CD14-positive monocyte (primary cell): ENCODE results near the gene TMCC1. TPM values are rescaled to one million over a fixed set of nuclear protein-coding genes. Genes with fewer than 3 reads are reported as not detected.

Source experiments
- DNase-seq, 3 donors: peaks; one replicate each; pipeline ENCODE4 v3.0.0-alpha.2; 2011 to 2022
- H2AFZ ChIP-seq: 2 replicates; pipeline ENCODE4 v1.6.0; 2012; ENCODE audit warnings: mild to moderate bottlenecking, low read depth, low read length, inconsistent platforms; ENCODE audit not compliant: insufficient read depth, poor library complexity, severe bottlenecking
- H3K27ac ChIP-seq, 2 donors: 1 replicate in 1 of 2; 2 replicates in 1 of 2; pipeline ENCODE4 v1.5.1; 2012 to 2013; ENCODE audit warnings: low read length in 2 of 2, control low read depth in 1 of 2, inconsistent platforms in 1 of 2, low read depth in 1 of 2, mild to moderate bottlenecking in 1 of 2
- H3K27me3 ChIP-seq, 2 donors: one replicate each; pipeline versions ENCODE4 v1.6.0 to v1.6.1; 2011 to 2013; ENCODE audit warnings: low read length in 2 of 2; ENCODE audit not compliant: control insufficient read depth in 2 of 2, insufficient read depth in 2 of 2
- H3K36me3 ChIP-seq, 2 donors: replicated peaks in 1 of 2; 1 replicate in 1 of 2; 2 replicates in 1 of 2; pipeline versions ENCODE4 v1.5.1 to v1.6.1; 2012 to 2013; ENCODE audit warnings: low read length in 2 of 2, control low read depth in 1 of 2, inconsistent platforms in 1 of 2, mild to moderate bottlenecking in 1 of 2; ENCODE audit not compliant: insufficient read depth in 2 of 2, control insufficient read depth in 1 of 2
- H3K4me1 ChIP-seq, 2 donors: 1 replicate in 1 of 2; 2 replicates in 1 of 2; pipeline versions ENCODE4 v1.5.1 to v1.6.1; 2012 to 2013; ENCODE audit warnings: low read length in 2 of 2, control low read depth in 1 of 2, inconsistent platforms in 1 of 2, mild to moderate bottlenecking in 1 of 2, moderate library complexity in 1 of 2; ENCODE audit not compliant: insufficient read depth in 2 of 2, control insufficient read depth in 1 of 2
- H3K4me2 ChIP-seq: replicated peaks from 2 replicates; pipeline ENCODE3; 2012; ENCODE audit warnings: low read length, moderate library complexity, mild to moderate bottlenecking; ENCODE audit not compliant: poor library complexity, severe bottlenecking; ENCODE audit errors: extremely low read depth
- H3K4me3 ChIP-seq, 3 experiments: fragments of 200-600 bp in 1 of 3; sonication (generic) in 1 of 3; replicated peaks in 1 of 3; 1 replicate in 2 of 3; 2 replicates in 1 of 3; pipeline ENCODE4 v1.5.1; 2011 to 2013; ENCODE audit warnings: low read length in 3 of 3, mild to moderate bottlenecking in 3 of 3, control low read depth in 2 of 3, low read depth in 2 of 3, inconsistent platforms in 1 of 3, moderate library complexity in 1 of 3
- H3K79me2 ChIP-seq: 2 replicates; pipeline ENCODE4 v1.6.0; 2012; ENCODE audit warnings: mild to moderate bottlenecking, control low read depth, inconsistent platforms, low read length, moderate library complexity; ENCODE audit not compliant: insufficient read depth
- H3K9ac ChIP-seq: 2 replicates; pipeline ENCODE4 v1.6.0; 2017; ENCODE audit warnings: low read length, mild to moderate bottlenecking; ENCODE audit not compliant: insufficient read depth, poor library complexity, severe bottlenecking
- H3K9me3 ChIP-seq, 2 donors: replicated peaks in 1 of 2; 1 replicate in 1 of 2; 2 replicates in 1 of 2; pipeline versions ENCODE4 v1.5.1 to v1.6.1; 2012 to 2013; ENCODE audit warnings: low read length in 2 of 2, control low read depth in 1 of 2; ENCODE audit not compliant: control insufficient read depth in 1 of 2, insufficient read depth in 1 of 2
- H4K20me1 ChIP-seq: 2 replicates; pipeline ENCODE4 v1.6.0; 2012; ENCODE audit warnings: mild to moderate bottlenecking, low read length, control low read depth, moderate library complexity; ENCODE audit not compliant: insufficient read depth
- H3K27ac Mint-ChIP-seq, 7 donors: one replicate each; pipeline ENCODE4 v1.8.0; 2020; ENCODE audit warnings: mild to moderate bottlenecking in 7 of 7, mixed read lengths in 7 of 7, moderate library complexity in 6 of 7, inconsistent platforms in 2 of 7
- H3K27me3 Mint-ChIP-seq, 3 donors: one replicate each; pipeline ENCODE4 v1.8.0; 2021 to 2022; ENCODE audit warnings: low read depth in 3 of 3, mild to moderate bottlenecking in 3 of 3, mixed read lengths in 3 of 3, moderate library complexity in 3 of 3, inconsistent platforms in 1 of 3
- H3K36me3 Mint-ChIP-seq, 2 donors: one replicate each; pipeline ENCODE4 v1.8.0; 2020; ENCODE audit warnings: mixed read lengths in 2 of 2, inconsistent platforms in 1 of 2, mild to moderate bottlenecking in 1 of 2
- H3K4me1 Mint-ChIP-seq: one replicate; pipeline ENCODE4 v1.8.0; 2020; ENCODE audit warnings: mild to moderate bottlenecking, mixed read lengths
- H3K4me3 Mint-ChIP-seq, 2 donors: one replicate each; pipeline ENCODE4 v1.8.0; 2020; ENCODE audit warnings: mild to moderate bottlenecking in 2 of 2, mixed read lengths in 2 of 2, moderate library complexity in 1 of 2
- H3K9me3 Mint-ChIP-seq, 7 donors: one replicate each; pipeline ENCODE4 v1.8.0; 2020 to 2022; ENCODE audit warnings: mixed read lengths in 7 of 7, mild to moderate bottlenecking in 6 of 7, moderate library complexity in 6 of 7, inconsistent platforms in 2 of 7
- CTCF ChIP-seq: fragments of 200-600 bp; IDR thresholded peaks from one replicate; pipeline ENCODE4 v1.8.0; 2022; ENCODE audit warnings: antibody characterized with exemption, mild to moderate bottlenecking
- WGBS: methylation state at CpG from one replicate; pipeline ENCODE4 v1.1.5; 2013; ENCODE audit warnings: missing lambda C conversion rate; ENCODE audit not compliant: insufficient coverage; 5-methylcytosine and 5-hydroxymethylcytosine counted together
- intact Hi-C, 2 donors: fragments of 100-400 bp; cut with micrococcal nuclease; formaldehyde crosslinking; loops; one replicate each; pipeline versions ENCODE4 v1.15.0 to v1.15.1; 2023
- polyA plus RNA-seq, 3 donors: library from polyadenylated mRNA; depleted of rRNA in 1 of 3; unstranded in 2 of 3; stranded (reverse) in 1 of 3; fragments of 300-500 nt in 2 of 3; fragments of >200 nt in 1 of 3; fragmentation: Illumina TruSeq in 2 of 3; gene quantifications; 1 replicate in 2 of 3; 2 replicates in 1 of 3; pipeline ENCODE4 v1.2.3, GENCODE V29; 2012 to 2021

TMCC1 gene
- polyA plus RNA-seq, 3 donors: 5.0 to 10.2 (median 5.0) TPM

GRCh38 chr3:129793942-129794310 lies 99.6 kb downstream of the TMCC1 start:
- intact Hi-C loops: no loop called here
- H3K4me3 Mint-ChIP-seq: peak overlapping the region; percentile 47 to 84
- no CpG with 5 or more reads among the region's 2 CpGs for WGBS
- Histone ChIP-seq H2AFZ (no peak overlapping the region), H3K36me3 (no peaks in the 10 kb centered on the region), H3K4me1 (peaks cover 25% of the 10 kb centered on the region in 2 donors), H3K9me3 (no peaks in the 10 kb centered on the region), H3K79me2 (no peaks in the 10 kb centered on the region), H3K4me2 (peak overlapping the region; percentile 57), H3K27ac (peak overlapping the region in 1 of 2 donors; percentile 49), H4K20me1 (peaks cover 5% of the 10 kb centered on the region), H3K4me3 (peak overlapping the region in 1 of 3 experiments; percentile 52), H3K27me3 (no peaks in the 10 kb centered on the region), H3K9ac (peak overlapping the region; percentile 44)
- H3K27me3 Mint-ChIP-seq: no peaks in the 10 kb centered on the region
- DNase-seq: peak; percentile 25 to 42 (median 35)
- no peak for TF ChIP-seq CTCF
- H3K36me3 Mint-ChIP-seq: peaks cover 5 to 6% of the 10 kb centered on the region in 2 donors
- peaks cover 28% of the 10 kb centered on the region for H3K4me1 Mint-ChIP-seq
- H3K9me3 Mint-ChIP-seq: no peaks in the 10 kb centered on the region
- H3K27ac Mint-ChIP-seq: peak overlapping the region; percentile 50 to 88 (median 70)

GRCh38 chr3:129793319-129793718 lies 100.2 kb downstream of the TMCC1 start:
- Mint-ChIP-seq H3K9me3 (no peaks in the 10 kb centered on the region), H3K36me3 (peaks cover 5 to 9% of the 10 kb centered on the region in 2 donors), H3K27ac (peak overlapping the region in 3 of 7 donors; percentile 65 to 74 (median 70)), H3K27me3 (no peaks in the 10 kb centered on the region), H3K4me1 (peaks cover 28% of the 10 kb centered on the region), H3K4me3 (no peak overlapping the region)
- WGBS: no CpG with 5 or more reads among the region's 1 CpG
- Histone ChIP-seq H3K4me1 (peaks cover 25% of the 10 kb centered on the region in 2 donors), H3K79me2 (no peaks in the 10 kb centered on the region), H4K20me1 (peaks cover 5% of the 10 kb centered on the region), H3K36me3 (no peaks in the 10 kb centered on the region), H3K4me3 (no peak overlapping the region), H2AFZ (no peak overlapping the region), H3K9ac (peak overlapping the region; percentile 44), H3K9me3 (no peaks in the 10 kb centered on the region), H3K27me3 (no peaks in the 10 kb centered on the region), H3K4me2 (peak overlapping the region; percentile 57), H3K27ac (peak overlapping the region in 1 of 2 donors; percentile 49)
- DNase-seq: peak; percentile 12 to 37 (median 31)
- intact Hi-C loops: no loop called here
- no peak for TF ChIP-seq CTCF
